ENCODE results near the gene CELSR1.

Gene CELSR1

GRCh38 chr22:46330426-46330825, 207.0 kb downstream of the CELSR1 start:
- in situ Hi-C loops (cut with HindIII; ENCODE audit: low sequenced_read_pairs) = loop anchor here (10.0 kb wide), 1 partner anchor 84 kb away; no protein-coding TSS in a partner anchor
- H3K4me3 ChIP-seq (ENCODE audit: low read depth, low read length) = no peak overlapping the region
- no peak for DNase-seq (ENCODE audit: low read depth)
- TF ChIP-seq CTCF (IDR thresholded peaks at IDR 0.05; ENCODE audit: low read depth, low read length, missing control alignments) = no peak

GRCh38 chr22:46329616-46330015, 207.8 kb downstream of the CELSR1 start:
- no peak overlapping the region for H3K4me3 ChIP-seq (ENCODE audit: low read depth, low read length)
- DNase-seq (ENCODE audit: low read depth) = no peak
- no peak for TF ChIP-seq CTCF (IDR thresholded peaks at IDR 0.05; ENCODE audit: low read depth, low read length, missing control alignments)
- in situ Hi-C loops (cut with HindIII; ENCODE audit: low sequenced_read_pairs) = loop anchor here (10.0 kb wide), 1 partner anchor 85 kb away; no protein-coding TSS in a partner anchor

- TF ChIP-seq CTCF (IDR thresholded peaks at IDR 0.05; ENCODE audit: low read depth, low read length, missing control alignments) = no peak
- H3K4me3 ChIP-seq (ENCODE audit: low read depth, low read length) = no peak overlapping the region
- in situ Hi-C loops (cut with HindIII; ENCODE audit: low sequenced_read_pairs) = no loop called here
- no peak for DNase-seq (ENCODE audit: low read depth)
Observed at GRCh38 chr22:46328797-46329196, 208.6 kb downstream of the CELSR1 start.

- in situ Hi-C loops (cut with HindIII; ENCODE audit: low sequenced_read_pairs) = no loop called here
- DNase-seq (ENCODE audit: low read depth) = no peak
- no peak overlapping the region for H3K4me3 ChIP-seq (ENCODE audit: low read depth, low read length)
- TF ChIP-seq CTCF (IDR thresholded peaks at IDR 0.05; ENCODE audit: low read depth, low read length, missing control alignments) = no peak
Observed at GRCh38 chr22:46327691-46328465, 209.5 kb downstream of the CELSR1 start.

- in situ Hi-C loops (cut with HindIII; ENCODE audit: low sequenced_read_pairs) = no loop called here
- no peak for TF ChIP-seq CTCF (IDR thresholded peaks at IDR 0.05; ENCODE audit: low read depth, low read length, missing control alignments)
- H3K4me3 ChIP-seq (ENCODE audit: low read depth, low read length) = no peak overlapping the region
- DNase-seq (ENCODE audit: low read depth) = no peak
Observed at GRCh38 chr22:46326066-46326680, 211.2 kb downstream of the CELSR1 start.

- in situ Hi-C loops (cut with HindIII; ENCODE audit: low sequenced_read_pairs) = loop anchor here (25.0 kb wide), 1 partner anchor 311 kb away; no protein-coding TSS in a partner anchor
- no peak for DNase-seq (ENCODE audit: low read depth)
- TF ChIP-seq CTCF (IDR thresholded peaks at IDR 0.05; ENCODE audit: low read depth, low read length, missing control alignments) = no peak
- H3K4me3 ChIP-seq (ENCODE audit: low read depth, low read length) = no peak overlapping the region
Observed at GRCh38 chr22:46323162-46323561, 214.3 kb downstream of the CELSR1 start.
